Small intestine (tissue), 7 donors: Measurements from ENCODE around the gene MICA. TPM values are rescaled to one million over a fixed set of nuclear protein-coding genes. Genes with fewer than 3 reads are reported as not detected.
"Not testable (repeated sequence)": the region's sequence is repeated elsewhere in the genome, so short reads cannot be mapped to it uniquely, and the experiment has no call there.

ENCODE experiments used
- DNase-seq, 2 donors: peaks; one replicate each; pipeline versions ENCODE4 v3.0.0 to v3.0.0-alpha.2; 2013
- FAIRE-seq: peaks from 2 replicates; lab custom pipeline; 2012; peaks lifted over from hg19 to GRCh38; lab: Jason Lieb, UNC
- H3K27ac ChIP-seq, 3 donors: one replicate each; pipeline ENCODE4 v1.5.1; 2013; ENCODE audit warnings: low read length in 2 of 3, mild to moderate bottlenecking in 2 of 3, control low read depth in 1 of 3, inconsistent platforms in 1 of 3, low read depth in 1 of 3, moderate library complexity in 1 of 3
- H3K27me3 ChIP-seq, 3 donors: one replicate each; pipeline ENCODE4 v1.6.1; 2013; ENCODE audit warnings: low read length in 3 of 3, inconsistent platforms in 1 of 3; ENCODE audit not compliant: control insufficient read depth in 3 of 3, insufficient read depth in 3 of 3
- H3K36me3 ChIP-seq, 3 donors: one replicate each; pipeline ENCODE4 v1.6.1; 2013; ENCODE audit warnings: low read length in 3 of 3, inconsistent platforms in 1 of 3, low read depth in 1 of 3, mild to moderate bottlenecking in 1 of 3, moderate library complexity in 1 of 3; ENCODE audit not compliant: control insufficient read depth in 3 of 3, insufficient read depth in 2 of 3
- H3K4me1 ChIP-seq, 3 donors: one replicate each; pipeline ENCODE4 v1.6.1; 2013; ENCODE audit warnings: low read length in 2 of 3, inconsistent platforms in 1 of 3, low read depth in 1 of 3, mild to moderate bottlenecking in 1 of 3, moderate library complexity in 1 of 3; ENCODE audit not compliant: control insufficient read depth in 3 of 3, insufficient read depth in 2 of 3
- H3K4me3 ChIP-seq, 3 donors: one replicate each; pipeline ENCODE4 v1.5.1; 2013; ENCODE audit warnings: low read length in 3 of 3, control low read depth in 1 of 3, inconsistent platforms in 1 of 3, low read depth in 1 of 3, mild to moderate bottlenecking in 1 of 3, moderate library complexity in 1 of 3
- H3K9me3 ChIP-seq, 2 donors: one replicate each; pipeline ENCODE4 v1.6.1; 2013; ENCODE audit warnings: low read depth in 1 of 2, low read length in 1 of 2; ENCODE audit not compliant: control insufficient read depth in 2 of 2, insufficient read depth in 1 of 2
- WGBS, 3 donors: extraction: QIAGEN DNeasy Blood & Tissue Kit; methylation state at CpG; one replicate each; pipeline ENCODE4 v1.1.7; 2013; 5-methylcytosine and 5-hydroxymethylcytosine counted together
- polyA plus RNA-seq, 4 donors: library from polyadenylated mRNA; stranded (reverse) in 3 of 4; unstranded in 1 of 4; fragments of 200-250 nt in 3 of 4; fragments of 120-200 nt in 1 of 4; gene quantifications; one replicate each; pipeline versions ENCODE4 v1.2.1 to v1.2.3, GENCODE V29; 2013
- donor health status: healthy with polysubstance abuse.
- donor health status: control.
- donor health status: control.
- donor health status: Bipolar disorder and iron deficiency.
- donor health status: healthy.

The MICA gene
- polyA plus RNA-seq, 4 donors: 3.1 to 28.6 (median 19.3) TPM

DNA sequence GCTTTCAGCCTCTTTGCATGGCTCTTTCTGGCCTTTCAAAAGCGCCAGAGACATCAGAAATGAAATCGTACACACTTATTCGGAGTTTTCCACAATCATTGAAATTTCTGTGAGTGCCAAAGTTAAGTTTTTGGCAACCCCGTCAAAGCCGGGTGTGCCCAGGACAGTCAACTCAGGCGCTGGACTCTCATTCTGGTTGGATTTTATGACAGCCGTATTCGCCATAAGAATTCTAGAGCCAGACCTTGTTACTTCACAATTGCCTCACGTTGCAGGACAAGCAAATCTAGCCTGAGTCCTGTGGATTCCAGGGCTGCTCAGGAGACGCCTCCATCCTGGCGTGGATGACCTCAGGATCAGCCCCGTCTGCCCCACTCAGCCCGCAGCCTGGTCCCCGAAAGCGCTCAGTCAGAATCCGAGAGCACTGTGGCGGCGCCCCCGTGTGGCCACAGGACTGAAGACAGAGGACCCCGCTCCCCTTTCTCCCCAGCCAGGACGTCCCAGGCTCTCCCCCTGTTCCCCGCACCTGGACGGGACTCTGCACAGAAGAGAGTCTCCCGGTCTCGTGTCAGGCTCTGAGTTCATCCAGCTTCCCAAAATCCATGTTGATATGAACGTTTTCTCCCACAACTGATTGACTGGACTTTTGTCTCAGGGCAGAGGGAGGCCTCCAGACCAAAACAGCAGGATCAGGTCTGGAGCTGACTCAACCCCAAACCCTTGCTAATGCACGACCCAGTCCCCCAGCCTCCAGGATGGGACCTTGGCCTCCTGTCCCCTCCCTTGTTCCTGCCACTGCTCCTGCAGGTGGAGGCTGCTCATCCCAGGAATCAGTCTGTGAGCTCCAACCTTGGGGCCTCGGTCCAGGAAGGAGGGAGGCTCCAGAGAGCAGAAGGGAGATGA lies 38.2 kb downstream of the MICA start:
- no peak overlapping the region for H3K27ac ChIP-seq
- peaks cover 0 to 25% (median 0%) of the 10 kb centered on the region in 3 donors for H3K27me3 ChIP-seq
- WGBS, 3 donors: 14 to 20% (median 15%) methylated on average over 27 to 28 of the region's 28 CpGs
- DNase-seq: peak; percentile 69 to 76
- H3K4me1 ChIP-seq: no peaks in the 10 kb centered on the region
- peaks cover 0 to 3% of the 10 kb centered on the region in 2 donors for H3K9me3 ChIP-seq
- no peaks in the 10 kb centered on the region for H3K36me3 ChIP-seq
- FAIRE-seq: no peak
- H3K4me3 ChIP-seq: no peak overlapping the region

DNA sequence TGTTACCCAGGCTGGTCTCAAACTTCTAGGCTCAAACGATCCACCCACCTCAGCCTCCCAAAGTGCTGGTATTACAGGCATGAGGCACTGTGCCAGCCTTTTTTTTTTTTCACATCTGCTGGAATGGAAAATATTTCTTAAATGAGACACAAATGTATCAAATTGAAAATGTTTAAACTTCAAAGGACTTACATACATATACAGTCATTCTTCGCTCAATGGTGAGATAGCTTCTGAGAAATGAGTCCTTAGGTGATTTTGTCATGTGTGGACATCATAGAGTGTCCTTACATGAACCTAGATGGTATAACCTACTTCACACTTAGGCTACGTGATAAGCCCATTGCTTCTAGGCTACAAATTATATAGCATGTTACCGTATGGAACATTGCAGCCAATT lies 43.1 kb downstream of the MICA start:
- WGBS, 3 donors: 68 to 81% (median 72%) methylated on average over 4 of the region's 4 CpGs
- Histone ChIP-seq H3K9me3 (peaks cover 0 to 10% of the 10 kb centered on the region in 2 donors), H3K4me1 (no peaks in the 10 kb centered on the region), H3K27ac (no peak overlapping the region), H3K36me3 (no peaks in the 10 kb centered on the region), H3K4me3 (no peak overlapping the region), H3K27me3 (peaks cover 0 to 15% (median 0%) of the 10 kb centered on the region in 3 donors)
- DNase-seq (no peak), FAIRE-seq (no peak)

DNA sequence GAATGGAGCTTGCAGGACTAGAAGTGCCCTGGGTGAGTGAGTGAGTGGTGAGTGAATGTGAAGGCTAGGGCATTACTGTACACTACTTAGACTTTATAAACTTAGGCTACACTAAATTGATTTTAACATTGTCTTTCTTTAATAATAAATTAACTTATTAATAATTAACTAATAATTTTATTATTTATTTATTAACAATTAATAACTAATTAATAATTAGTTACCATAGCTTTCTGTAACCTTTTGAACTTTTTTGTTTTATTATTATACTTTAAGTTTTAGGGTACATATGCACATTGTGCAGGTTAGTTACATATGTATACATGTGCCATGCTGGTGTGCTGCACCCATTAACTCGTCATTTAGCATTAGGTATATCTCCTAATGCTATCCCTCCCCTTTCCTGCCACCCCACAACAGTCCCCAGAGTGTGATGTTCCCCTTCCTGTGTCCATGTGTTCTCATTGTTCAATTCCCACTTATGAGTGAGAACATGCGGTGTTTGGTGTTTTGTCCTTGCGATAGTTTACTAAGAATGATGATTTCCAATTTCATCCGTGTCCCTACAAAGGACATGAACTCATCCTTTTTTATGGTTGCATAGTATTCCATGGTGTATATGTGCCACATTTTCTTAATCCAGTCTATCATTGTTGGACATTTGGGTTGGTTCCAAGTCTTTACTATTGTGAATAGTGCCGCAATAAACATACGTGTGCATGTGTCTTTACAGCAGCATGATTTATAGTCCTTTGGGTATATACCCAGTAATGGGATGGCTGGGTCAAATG lies 43.8 kb downstream of the MICA start:
- Histone ChIP-seq H3K9me3 (peaks cover 0 to 10% of the 10 kb centered on the region in 2 donors), H3K27me3 (peaks cover 0 to 12% (median 0%) of the 10 kb centered on the region in 3 donors)
- not testable (repeated sequence) for DNase-seq, H3K36me3 ChIP-seq, H3K4me1 ChIP-seq, H3K4me3 ChIP-seq, FAIRE-seq, H3K27ac ChIP-seq
- 78 to 97% (median 94%) methylated on average over 4 of the region's 6 CpGs for WGBS, 3 donors

DNA sequence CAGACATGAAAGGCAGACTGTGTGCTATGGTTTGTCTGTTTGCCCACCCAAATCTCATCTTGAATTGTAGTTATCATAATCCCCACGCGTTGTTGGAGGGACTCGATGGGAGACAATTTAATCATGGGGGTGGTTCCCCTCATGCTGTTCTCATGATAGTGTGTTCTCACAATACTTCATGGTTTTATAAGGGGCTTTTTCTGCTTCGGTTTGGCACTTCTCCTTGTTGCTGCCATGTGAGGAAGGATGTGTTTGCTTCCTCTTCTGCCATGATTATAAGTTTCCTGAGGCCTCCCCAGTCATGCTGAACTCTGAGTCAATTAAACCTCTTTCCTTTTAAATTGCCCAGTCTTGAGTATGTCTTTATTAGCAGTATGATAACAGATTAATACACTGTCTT lies 47.4 kb downstream of the MICA start:
- 72 to 80% (median 72%) methylated on average over 4 of the region's 4 CpGs for WGBS, 3 donors
- no peak for FAIRE-seq

DNA sequence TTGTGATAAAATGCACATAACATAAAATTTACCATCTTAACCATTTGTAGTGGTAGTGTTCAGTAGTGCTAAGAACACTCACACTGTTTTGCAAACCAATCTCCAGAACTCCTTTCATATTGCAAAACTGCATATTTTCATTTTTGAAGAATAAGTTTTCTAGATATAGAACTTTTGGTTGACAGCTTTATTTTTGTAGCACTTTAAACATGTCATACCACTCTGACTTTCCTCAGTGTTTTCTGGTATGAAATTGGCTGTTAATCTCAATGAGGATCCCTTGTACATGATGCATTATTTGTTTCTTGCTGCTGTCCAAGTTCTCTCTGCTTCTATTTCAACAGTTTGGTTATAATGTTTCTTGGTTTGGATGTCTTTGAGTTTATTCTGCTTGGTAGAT lies 49.5 kb downstream of the MICA start:
- Histone ChIP-seq H3K4me3 (no peak overlapping the region), H3K9me3 (peaks cover 0 to 13% of the 10 kb centered on the region in 2 donors), H3K27ac (no peak overlapping the region), H3K36me3 (no peaks in the 10 kb centered on the region), H3K4me1 (no peaks in the 10 kb centered on the region), H3K27me3 (no peaks in the 10 kb centered on the region)
- FAIRE-seq: no peak
- DNase-seq: no peak

More for the DNA sequence above, 47.4 kb downstream of the MICA start:
- H3K27me3 ChIP-seq: no peaks in the 10 kb centered on the region
- no peak overlapping the region for H3K27ac ChIP-seq
- peaks cover 0 to 13% of the 10 kb centered on the region in 2 donors for H3K9me3 ChIP-seq
- no peak for DNase-seq
- H3K36me3 ChIP-seq: no peaks in the 10 kb centered on the region
- H3K4me3 ChIP-seq: no peak overlapping the region
- no peaks in the 10 kb centered on the region for H3K4me1 ChIP-seq

DNA sequence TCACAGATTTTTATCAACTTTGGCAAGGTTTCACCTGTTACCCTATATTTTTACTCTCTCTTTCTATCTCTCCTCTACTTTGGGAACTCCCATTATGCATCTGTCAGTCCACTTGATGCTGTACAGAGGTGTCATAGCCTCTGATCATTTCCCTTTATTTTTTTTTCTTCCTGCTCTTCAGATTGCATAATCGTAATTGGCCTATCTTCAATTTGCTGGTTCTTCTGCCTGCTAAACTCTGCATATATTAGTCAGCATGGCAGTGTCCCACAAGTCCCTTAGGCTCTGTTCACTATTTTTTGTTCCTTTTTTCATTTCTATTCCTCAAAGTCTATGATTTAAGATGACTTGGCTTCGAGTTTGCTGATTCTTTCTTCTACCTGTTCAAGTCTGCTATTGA lies 49.9 kb downstream of the MICA start:
- 77 to 80% (median 78%) methylated on average over 2 of the region's 2 CpGs for WGBS, 3 donors
- Histone ChIP-seq H3K9me3 (peaks cover 0 to 13% of the 10 kb centered on the region in 2 donors), H3K4me3 (no peak overlapping the region), H3K27me3 (no peaks in the 10 kb centered on the region), H3K27ac (no peak overlapping the region), H3K4me1 (no peaks in the 10 kb centered on the region), H3K36me3 (no peaks in the 10 kb centered on the region)
- no peak for DNase-seq
- FAIRE-seq: no peak

DNA sequence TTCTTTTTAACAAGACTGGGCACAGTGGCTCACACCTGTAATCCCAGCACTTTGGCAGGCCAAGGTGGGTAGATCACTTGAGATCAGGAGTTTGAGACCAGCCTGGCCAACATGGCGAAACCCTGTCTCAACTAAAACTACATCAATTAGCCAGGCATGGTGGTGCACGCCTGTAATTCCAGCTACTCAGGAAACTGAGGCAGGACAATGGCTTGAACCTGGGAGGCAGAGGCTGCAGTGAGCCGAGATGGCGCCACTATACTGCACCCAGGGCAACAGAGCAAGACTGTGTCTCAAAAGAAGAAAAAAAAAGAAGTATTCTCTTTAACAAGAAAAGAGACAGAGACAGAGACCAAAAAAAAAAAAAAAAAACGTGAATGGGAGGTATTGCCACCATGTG lies 56.5 kb downstream of the MICA start:
- WGBS, 3 donors: 88 to 95% (median 91%) methylated on average over 5 of the region's 5 CpGs
- not testable (repeated sequence) for H3K36me3 ChIP-seq, H3K9me3 ChIP-seq, H3K27ac ChIP-seq, FAIRE-seq, H3K4me3 ChIP-seq, H3K4me1 ChIP-seq, DNase-seq, H3K27me3 ChIP-seq

DNA sequence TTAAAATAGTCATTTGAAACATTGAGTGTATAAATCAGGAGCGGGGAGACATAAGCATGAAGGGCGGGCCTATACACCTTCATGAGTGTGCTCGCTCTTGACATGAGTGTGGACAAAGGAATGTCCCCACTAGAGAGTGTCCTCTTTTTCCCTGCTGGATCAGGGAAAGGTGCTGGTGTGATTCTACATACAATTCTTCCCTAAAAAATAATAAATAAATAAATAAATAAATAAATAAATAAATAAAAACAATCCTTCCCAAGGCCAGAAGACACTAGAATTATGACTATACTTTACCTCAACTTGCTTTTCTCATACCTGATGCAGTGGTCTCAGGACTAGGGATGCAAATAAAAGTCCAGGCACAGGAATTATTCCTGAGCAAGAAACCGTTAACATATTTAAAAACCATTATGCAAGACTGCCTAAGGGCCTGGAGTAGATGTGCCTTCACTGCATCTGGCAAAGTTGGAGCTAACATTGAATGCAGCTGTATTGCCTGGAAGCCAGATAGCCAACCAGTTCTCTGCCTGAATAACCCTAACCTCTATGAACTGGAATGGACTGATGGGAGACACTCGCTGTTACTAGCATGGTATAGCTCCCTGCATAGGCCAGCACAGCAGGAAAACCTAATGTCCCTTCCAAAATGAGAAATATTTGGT lies 57.1 kb downstream of the MICA start:
- DNase-seq: no peak
- 97 to 98% (median 98%) methylated on average over 5 of the region's 5 CpGs for WGBS, 3 donors
- Histone ChIP-seq H3K27me3 (no peaks in the 10 kb centered on the region), H3K36me3 (peaks cover 0 to 2% (median 0%) of the 10 kb centered on the region in 3 donors), H3K4me3 (no peak overlapping the region), H3K9me3 (no peaks in the 10 kb centered on the region), H3K27ac (no peak overlapping the region), H3K4me1 (peaks cover 5 to 10% (median 6%) of the 10 kb centered on the region in 3 donors)
- no peak for FAIRE-seq
